Mesenteric fat pad (tissue), 1 donor: ENCODE data around the gene DNM3. TPM values are rescaled to one million over a fixed set of nuclear protein-coding genes. Genes with fewer than 3 reads are reported as not detected.

ENCODE experiments used
- DNase-seq: peaks from one replicate; pipeline ENCODE4 v3.0.0-alpha.2; 2020; ENCODE audit warnings: low spot score
- total RNA-seq: library from RNA; stranded (reverse); fragmentation: NEBNext Ultra II Directional; extraction: Animal tissue kit (Norgen Biotek cat#: 25700); gene quantifications from one replicate; pipeline ENCODE4 v1.2.1, GENCODE V29; 2021
- donor health status: DM: yes; HTN: yes; CAD: no.

Gene DNM3
- total RNA-seq, 1 donor from 2014 or later: 5.1 TPM

DNA sequence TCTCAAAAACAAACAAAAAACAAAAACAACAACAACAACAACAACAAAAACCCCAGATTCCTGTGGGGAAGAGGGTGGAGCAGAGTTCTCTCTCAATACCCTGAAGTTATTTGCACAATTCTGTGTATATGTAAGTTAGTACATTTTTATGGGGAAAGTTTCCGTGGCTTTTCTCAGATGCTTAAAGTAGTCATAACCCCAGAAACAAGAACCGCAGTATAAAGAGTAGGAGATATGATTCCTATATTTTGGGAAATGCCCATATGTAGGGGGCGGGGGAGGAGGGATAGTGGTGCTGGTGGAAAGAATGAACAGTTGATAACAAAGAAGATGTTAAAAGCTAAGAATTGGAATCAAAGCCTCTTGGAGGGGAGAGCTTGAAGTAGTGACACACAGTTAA lies 131.5 kb downstream of the DNM3 start:
- no peak for DNase-seq

DNA sequence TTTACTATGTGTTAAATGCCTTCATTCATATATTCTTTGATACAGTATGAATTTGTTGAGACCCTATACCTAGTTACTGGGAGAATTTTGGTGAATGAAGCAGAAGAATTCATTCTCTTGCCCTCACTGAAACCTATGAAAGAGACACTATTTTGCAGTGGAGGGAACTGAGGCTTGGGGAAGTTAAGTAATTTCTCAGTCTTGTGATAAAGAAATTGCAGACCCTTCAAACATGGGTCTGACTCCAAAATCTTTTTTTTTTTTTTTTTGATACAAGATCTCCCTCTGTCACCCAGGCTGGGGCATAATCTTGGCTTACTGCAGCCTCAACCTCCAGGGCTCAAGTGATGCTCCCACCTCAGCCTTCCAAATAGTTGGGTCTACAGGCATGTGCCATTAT lies 132.1 kb downstream of the DNM3 start:
- DNase-seq: no peak

DNA sequence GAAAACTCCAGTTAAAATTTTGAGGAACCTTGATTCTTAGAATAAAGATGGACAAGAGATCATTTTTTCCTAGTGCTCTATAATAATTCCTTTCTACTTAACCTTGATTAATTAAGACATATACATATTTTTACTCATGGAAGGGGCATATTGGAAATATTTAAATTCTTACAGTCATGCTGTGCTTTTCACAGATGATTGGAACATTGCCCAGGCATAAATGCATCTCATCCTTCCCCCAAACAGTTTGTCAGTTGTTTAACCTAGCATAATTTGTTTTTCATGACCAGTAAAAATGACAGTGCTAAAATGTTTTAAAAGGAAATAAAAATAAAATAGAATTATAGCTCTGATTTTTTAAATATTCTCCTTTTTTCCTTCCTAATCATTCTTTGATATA lies 140.0 kb downstream of the DNM3 start:
- DNase-seq: no peak

GRCh38 chr1:171983584-171983983 lies 142.3 kb downstream of the DNM3 start:
- no peak for DNase-seq

GRCh38 chr1:171984262-171984661 lies 143.0 kb downstream of the DNM3 start:
- DNase-seq: no peak

- no peak for DNase-seq
Observed at GRCh38 chr1:171984850-171985485, 143.7 kb downstream of the DNM3 start.

DNA sequence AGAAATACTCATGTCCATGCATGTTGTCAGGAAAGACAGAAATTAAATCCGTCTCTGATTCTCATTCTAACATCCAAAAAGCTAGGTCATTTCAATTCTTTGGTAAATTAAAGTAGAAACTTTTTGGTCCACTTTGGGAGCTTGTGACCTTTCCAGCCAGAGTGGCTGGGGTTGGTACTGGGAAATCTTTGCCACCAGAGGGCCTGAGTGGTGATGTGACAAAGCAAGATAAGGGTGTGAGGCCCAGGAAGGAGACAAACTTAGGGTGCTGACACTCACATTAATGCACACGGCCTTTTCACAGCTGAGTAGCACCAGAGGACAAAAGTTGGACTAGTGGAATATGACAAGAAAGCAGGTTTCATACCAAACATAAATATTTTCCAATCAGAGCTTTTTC lies 144.3 kb downstream of the DNM3 start:
- DNase-seq: no peak

GRCh38 chr1:171988243-171988885 lies 147.1 kb downstream of the DNM3 start:
- DNase-seq: no peak

DNA sequence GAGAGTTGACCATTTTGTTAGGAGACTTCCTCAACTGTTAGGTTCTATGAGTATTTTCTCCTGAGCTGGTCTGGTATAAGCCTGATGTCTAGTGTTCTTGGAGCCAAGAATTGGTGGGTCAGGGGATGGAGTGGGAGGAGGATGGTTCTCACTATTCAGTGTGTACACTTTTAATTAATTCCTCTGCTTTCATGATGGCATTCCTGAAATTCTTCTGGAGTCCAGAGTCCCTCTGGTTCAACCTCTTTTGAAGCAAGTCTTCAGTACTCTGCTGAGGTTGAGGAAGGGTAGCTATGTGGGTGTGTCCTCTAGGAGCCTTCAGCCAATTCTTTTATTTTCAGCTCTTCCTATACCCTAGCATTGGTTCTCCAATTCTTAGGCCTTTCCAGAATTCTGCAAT lies 149.1 kb downstream of the DNM3 start:
- DNase-seq: no peak

GRCh38 chr1:171994293-171994692 lies 153.0 kb downstream of the DNM3 start:
- DNase-seq: no peak

- DNase-seq: no peak
Observed at GRCh38 chr1:171995573-171995972, 154.3 kb downstream of the DNM3 start.

DNA sequence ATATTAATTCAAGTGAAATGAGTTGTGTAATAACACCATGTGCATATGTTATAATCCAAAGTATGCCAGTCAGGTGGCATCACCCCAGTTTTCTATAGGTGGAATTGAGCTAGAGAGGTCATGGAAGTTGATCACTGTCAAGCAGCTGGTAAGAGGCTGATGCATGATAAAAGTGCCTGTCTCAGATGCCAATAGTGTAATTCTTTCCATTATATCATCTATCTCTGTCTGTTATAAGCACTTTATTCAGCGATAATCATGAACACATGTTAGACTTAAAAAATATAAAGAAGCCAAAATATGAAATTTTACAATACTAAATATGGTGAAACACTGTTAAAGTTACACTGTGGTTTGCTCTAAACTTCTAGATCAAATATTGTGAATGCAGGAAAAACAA lies 156.6 kb downstream of the DNM3 start:
- no peak for DNase-seq

DNA sequence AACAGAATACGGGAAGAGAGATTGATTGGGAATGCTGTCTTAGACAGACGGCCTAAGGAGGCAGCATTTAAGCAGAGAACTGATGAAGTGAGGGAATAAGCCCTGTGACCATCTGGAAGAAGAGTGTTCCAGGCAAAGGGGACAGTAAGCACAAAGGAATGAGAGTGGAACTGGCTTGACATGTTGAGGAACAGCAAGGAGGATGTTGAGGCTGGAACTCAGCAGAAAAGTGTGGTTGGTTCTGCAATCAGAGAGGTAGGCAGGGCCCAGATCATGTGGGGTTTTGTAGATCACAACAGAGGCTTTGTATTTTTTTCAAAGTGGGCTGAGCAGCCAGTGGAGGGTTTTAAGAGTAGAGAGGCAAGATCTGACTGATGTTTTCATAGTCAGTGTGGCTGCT lies 157.4 kb downstream of the DNM3 start:
- no peak for DNase-seq

GRCh38 chr1:171999756-172000155 lies 158.5 kb downstream of the DNM3 start:
- no peak for DNase-seq

- no peak for DNase-seq
Observed at GRCh38 chr1:172001288-172001687, 160.0 kb downstream of the DNM3 start.

- DNase-seq: no peak
Observed at GRCh38 chr1:172002725-172003345, 161.5 kb downstream of the DNM3 start.

DNA sequence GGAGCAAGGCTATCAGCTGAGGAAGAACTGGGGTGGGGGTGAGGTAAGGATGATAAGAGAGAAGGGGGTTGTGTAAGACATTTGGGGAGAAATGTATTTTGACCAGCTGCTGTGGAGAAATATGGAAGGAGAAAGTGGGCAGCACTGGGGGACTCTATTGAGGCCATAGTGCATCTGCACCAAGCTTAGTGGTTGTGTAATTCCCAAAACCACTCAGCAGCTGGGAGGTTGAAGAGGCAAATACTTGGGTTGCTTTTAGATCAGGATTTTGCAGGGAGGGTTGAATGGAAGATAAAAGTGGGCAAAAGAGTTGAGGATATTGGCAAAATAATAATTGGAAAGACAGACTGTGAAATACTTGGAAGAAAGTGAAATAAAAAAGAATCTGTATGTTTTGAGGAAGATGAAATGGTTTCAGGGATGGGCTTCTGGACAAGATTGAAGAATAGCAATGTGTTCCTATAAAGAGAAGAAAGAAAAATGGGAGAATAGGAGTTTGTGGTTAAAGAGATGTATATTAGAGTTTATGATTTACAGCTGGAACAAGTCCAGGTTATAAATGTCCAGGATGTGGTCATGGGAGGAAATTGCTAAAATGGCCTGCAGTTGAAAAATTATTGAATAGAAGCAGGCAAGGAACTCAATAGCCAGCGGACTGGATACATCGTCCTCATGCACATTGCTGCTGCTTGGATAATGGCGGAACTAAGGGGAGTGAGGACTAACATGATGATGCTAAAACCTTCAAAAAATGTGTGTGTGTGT lies 162.7 kb downstream of the DNM3 start:
- DNase-seq: no peak

DNA sequence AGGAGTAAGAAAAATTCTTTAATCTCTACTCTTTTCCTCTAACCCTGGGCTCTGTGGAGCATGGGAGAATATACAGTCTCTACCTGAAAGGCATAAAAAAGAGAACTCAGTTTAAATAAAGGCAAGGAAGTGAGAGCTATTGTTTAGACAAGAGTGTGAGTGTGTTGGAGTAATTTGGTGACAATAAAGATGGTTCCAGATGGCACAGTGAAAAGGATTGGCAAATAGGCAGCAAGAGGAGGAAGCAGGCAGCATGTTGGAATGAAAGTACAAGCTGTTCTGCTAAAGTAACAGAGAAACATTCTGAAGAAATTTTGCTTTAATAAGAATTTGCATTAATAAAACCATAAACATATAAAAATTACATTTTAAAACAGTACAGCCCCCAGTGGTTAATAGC lies 163.4 kb downstream of the DNM3 start:
- no peak for DNase-seq

GRCh38 chr1:172005856-172006255 lies 164.6 kb downstream of the DNM3 start:
- DNase-seq: no peak

DNA sequence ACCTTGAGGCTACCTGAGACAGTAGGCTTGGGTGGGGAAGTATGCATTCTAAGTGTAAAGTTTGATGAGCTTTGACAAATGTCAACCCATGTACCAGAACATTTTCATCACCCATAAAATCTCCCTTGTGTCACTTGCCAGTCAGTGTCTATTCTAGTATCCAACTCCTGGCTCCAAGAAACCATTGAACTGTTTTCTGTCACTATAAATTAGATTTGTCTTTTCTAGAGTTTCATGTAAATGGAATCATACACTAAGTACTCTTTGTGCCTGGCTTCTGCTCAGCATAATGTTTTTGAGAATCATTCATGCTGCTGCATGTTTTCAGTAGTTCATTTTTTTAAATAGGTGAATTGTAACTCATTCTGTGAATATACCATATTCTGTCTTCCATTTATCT lies 165.4 kb downstream of the DNM3 start:
- no peak for DNase-seq

GRCh38 chr1:172018727-172019311 lies 177.5 kb downstream of the DNM3 start:
- DNase-seq: no peak

GRCh38 chr1:172019976-172020375 lies 178.7 kb downstream of the DNM3 start:
- DNase-seq: no peak
